ENCODE results near the gene STARD10. TPM values are rescaled to one million over a fixed set of nuclear protein-coding genes. Genes with fewer than 3 reads are reported as not detected.

Gene STARD10
- total RNA-seq, 4 donors from 2014 or later = 42.2 to 83.1 (median 49.4) TPM

GRCh38 chr11:72777755-72778278 is 16.0 kb downstream of the STARD10 start:
- intact Hi-C loops (cut with DNase I) = no loop called here
- Histone ChIP-seq H3K4me3 (no peak overlapping the region), H3K4me1 (peaks cover 35 to 90% (median 43%) of the 10 kb centered on the region in 3 donors), H3K27ac (no peak overlapping the region), H3K9me3 (no peaks in the 10 kb centered on the region), H3K27me3 (no peaks in the 10 kb centered on the region), H3K36me3 (peaks cover 0 to 13% (median 0%) of the 10 kb centered on the region in 3 donors)
- TF ChIP-seq POLR2A (IDR thresholded peaks at IDR 0.05) = no peak
- no peak for TF ChIP-seq CTCF (IDR thresholded peaks at IDR 0.05)
- 69 to 88% methylated on average over 4 to 5 of the region's 5 CpGs for WGBS, 2 donors
- DNase-seq = no peak

- DNase-seq = no peak
- Histone ChIP-seq H3K36me3 (peaks cover 0 to 18% (median 0%) of the 10 kb centered on the region in 3 donors), H3K27ac (no peak overlapping the region), H3K9me3 (no peaks in the 10 kb centered on the region), H3K4me1 (peaks cover 32 to 85% (median 39%) of the 10 kb centered on the region in 3 donors), H3K4me3 (no peak overlapping the region), H3K27me3 (no peaks in the 10 kb centered on the region)
- no peak for TF ChIP-seq POLR2A (IDR thresholded peaks at IDR 0.05)
- TF ChIP-seq CTCF (IDR thresholded peaks at IDR 0.05) = no peak
- intact Hi-C loops (cut with DNase I) = no loop called here
- WGBS, 2 donors = 87 to 100% methylated on average over 1 to 4 of the region's 7 CpGs
Measured at GRCh38 chr11:72776844-72777754, 16.7 kb downstream of the STARD10 start.

GRCh38 chr11:72776117-72776843 is 17.6 kb downstream of the STARD10 start:
- DNase-seq = no peak
- Histone ChIP-seq H3K27me3 (no peaks in the 10 kb centered on the region), H3K4me3 (no peak overlapping the region), H3K9me3 (no peaks in the 10 kb centered on the region), H3K27ac (no peak overlapping the region), H3K36me3 (peaks cover 0 to 26% (median 0%) of the 10 kb centered on the region in 3 donors), H3K4me1 (peaks cover 29 to 80% (median 35%) of the 10 kb centered on the region in 3 donors)
- intact Hi-C loops (cut with DNase I) = no loop called here
- 63 to 97% methylated on average over 4 to 5 of the region's 9 CpGs for WGBS, 2 donors
- no peak for TF ChIP-seq CTCF (IDR thresholded peaks at IDR 0.05)
- no peak for TF ChIP-seq POLR2A (IDR thresholded peaks at IDR 0.05)

- Histone ChIP-seq H3K4me3 (no peak overlapping the region), H3K36me3 (peaks cover 0 to 34% (median 0%) of the 10 kb centered on the region in 3 donors), H3K27me3 (no peaks in the 10 kb centered on the region), H3K9me3 (no peaks in the 10 kb centered on the region), H3K27ac (no peak overlapping the region), H3K4me1 (peaks cover 24 to 72% (median 27%) of the 10 kb centered on the region in 3 donors)
- intact Hi-C loops (cut with DNase I) = no loop called here
- TF ChIP-seq CTCF (IDR thresholded peaks at IDR 0.05) (no peak), POLR2A (IDR thresholded peaks at IDR 0.05) (no peak)
- 83 to 88% methylated on average over 6 to 7 of the region's 7 CpGs for WGBS, 2 donors
- DNase-seq = no peak
Measured at GRCh38 chr11:72775288-72776110, 18.3 kb downstream of the STARD10 start.

All from esophagus squamous epithelium (tissue), 5 donors.